ENCODE data around the gene GFRA1.

The GFRA1 gene

GRCh38 chr10:116110736-116111135, 162.3 kb downstream of the GFRA1 start:
- H3K4me1 Mint-ChIP-seq (ENCODE audit: low read depth in 2 of 2), result no peaks in the 10 kb centered on the region
- H3K36me3 Mint-ChIP-seq (ENCODE audit: insufficient read depth), result no peaks in the 10 kb centered on the region
- no peaks in the 10 kb centered on the region for H3K27me3 Mint-ChIP-seq
- no peak overlapping the region for H3K27ac Mint-ChIP-seq
- DNase-seq (no peak), ATAC-seq (replicated peaks) (no peak)
- H3K4me3 Mint-ChIP-seq, result no peak overlapping the region
- H3K9me3 Mint-ChIP-seq, result peaks cover 6 to 8% of the 10 kb centered on the region in 2 donors

GRCh38 chr10:116109881-116110280, 163.1 kb downstream of the GFRA1 start:
- Mint-ChIP-seq H3K27ac (no peak overlapping the region), H3K27me3 (no peaks in the 10 kb centered on the region), H3K9me3 (peaks cover 4 to 13% of the 10 kb centered on the region in 2 donors), H3K4me1 (ENCODE audit: low read depth in 2 of 2) (no peaks in the 10 kb centered on the region), H3K4me3 (no peak overlapping the region), H3K36me3 (ENCODE audit: insufficient read depth) (no peaks in the 10 kb centered on the region)
- ATAC-seq (replicated peaks) (no peak), DNase-seq (no peak)

- ATAC-seq (replicated peaks) (no peak), DNase-seq (no peak)
- Mint-ChIP-seq H3K27ac (no peak overlapping the region), H3K4me1 (ENCODE audit: low read depth in 2 of 2) (no peaks in the 10 kb centered on the region), H3K36me3 (ENCODE audit: insufficient read depth) (no peaks in the 10 kb centered on the region), H3K4me3 (no peak overlapping the region), H3K27me3 (no peaks in the 10 kb centered on the region), H3K9me3 (peaks cover 4 to 13% of the 10 kb centered on the region in 2 donors)
These were observed 163.5 kb downstream of the GFRA1 start for GRCh38 chr10:116109481-116109880.

- Mint-ChIP-seq H3K9me3 (peaks cover 4 to 13% of the 10 kb centered on the region in 2 donors), H3K27me3 (no peaks in the 10 kb centered on the region), H3K4me1 (ENCODE audit: low read depth in 2 of 2) (no peaks in the 10 kb centered on the region), H3K4me3 (no peak overlapping the region), H3K27ac (no peak overlapping the region), H3K36me3 (ENCODE audit: insufficient read depth) (no peaks in the 10 kb centered on the region)
- ATAC-seq (replicated peaks), result no peak
- no peak for DNase-seq
These were observed 164.9 kb downstream of the GFRA1 start for GRCh38 chr10:116108095-116108494.

- DNase-seq (no peak), ATAC-seq (replicated peaks) (no peak)
- Mint-ChIP-seq H3K9me3 (peaks cover 4 to 13% of the 10 kb centered on the region in 2 donors), H3K4me1 (ENCODE audit: low read depth in 2 of 2) (no peaks in the 10 kb centered on the region), H3K36me3 (ENCODE audit: insufficient read depth) (no peaks in the 10 kb centered on the region), H3K27me3 (no peaks in the 10 kb centered on the region), H3K27ac (no peak overlapping the region), H3K4me3 (no peak overlapping the region)
These were observed 166.4 kb downstream of the GFRA1 start for GRCh38 chr10:116106611-116107010.

- no peak for ATAC-seq (replicated peaks)
- no peaks in the 10 kb centered on the region for H3K27me3 Mint-ChIP-seq
- H3K9me3 Mint-ChIP-seq, result peaks cover 6 to 21% of the 10 kb centered on the region in 2 donors
- no peak overlapping the region for H3K27ac Mint-ChIP-seq
- DNase-seq, result no peak
- no peak overlapping the region for H3K4me3 Mint-ChIP-seq
- no peaks in the 10 kb centered on the region for H3K4me1 Mint-ChIP-seq (ENCODE audit: low read depth in 2 of 2)
- no peaks in the 10 kb centered on the region for H3K36me3 Mint-ChIP-seq (ENCODE audit: insufficient read depth)
These were observed 167.7 kb downstream of the GFRA1 start for GRCh38 chr10:116105264-116105663.

GRCh38 chr10:116104210-116104932, 168.6 kb downstream of the GFRA1 start:
- ATAC-seq (replicated peaks) (no peak), DNase-seq (no peak)
- H3K27ac Mint-ChIP-seq, result no peak overlapping the region
- H3K36me3 Mint-ChIP-seq (ENCODE audit: insufficient read depth), result no peaks in the 10 kb centered on the region
- no peaks in the 10 kb centered on the region for H3K4me1 Mint-ChIP-seq (ENCODE audit: low read depth in 2 of 2)
- H3K9me3 Mint-ChIP-seq, result peaks cover 6 to 24% of the 10 kb centered on the region in 2 donors
- no peak overlapping the region for H3K4me3 Mint-ChIP-seq
- H3K27me3 Mint-ChIP-seq, result no peaks in the 10 kb centered on the region

- Mint-ChIP-seq H3K4me1 (ENCODE audit: low read depth in 2 of 2) (no peaks in the 10 kb centered on the region), H3K27me3 (no peaks in the 10 kb centered on the region), H3K9me3 (peaks cover 6 to 22% of the 10 kb centered on the region in 2 donors), H3K36me3 (ENCODE audit: insufficient read depth) (no peaks in the 10 kb centered on the region), H3K4me3 (no peak overlapping the region), H3K27ac (no peak overlapping the region)
- ATAC-seq (replicated peaks) (no peak), DNase-seq (no peak)
These were observed 169.3 kb downstream of the GFRA1 start for GRCh38 chr10:116103668-116104067.

GRCh38 chr10:116101616-116102315, 171.2 kb downstream of the GFRA1 start:
- Mint-ChIP-seq H3K9me3 (peaks cover 3 to 17% of the 10 kb centered on the region in 2 donors), H3K36me3 (ENCODE audit: insufficient read depth) (no peaks in the 10 kb centered on the region), H3K27me3 (no peaks in the 10 kb centered on the region), H3K27ac (no peak overlapping the region), H3K4me3 (no peak overlapping the region), H3K4me1 (ENCODE audit: low read depth in 2 of 2) (no peaks in the 10 kb centered on the region)
- DNase-seq, result no peak
- no peak for ATAC-seq (replicated peaks)

GRCh38 chr10:116100984-116101383, 172.0 kb downstream of the GFRA1 start:
- H3K4me1 Mint-ChIP-seq (ENCODE audit: low read depth in 2 of 2), result no peaks in the 10 kb centered on the region
- no peaks in the 10 kb centered on the region for H3K27me3 Mint-ChIP-seq
- peaks cover 3 to 24% of the 10 kb centered on the region in 2 donors for H3K9me3 Mint-ChIP-seq
- H3K4me3 Mint-ChIP-seq, result no peak overlapping the region
- ATAC-seq (replicated peaks), result no peak
- H3K27ac Mint-ChIP-seq, result no peak overlapping the region
- no peak for DNase-seq
- H3K36me3 Mint-ChIP-seq (ENCODE audit: insufficient read depth), result no peaks in the 10 kb centered on the region

- no peaks in the 10 kb centered on the region for H3K27me3 Mint-ChIP-seq
- no peaks in the 10 kb centered on the region for H3K36me3 Mint-ChIP-seq (ENCODE audit: insufficient read depth)
- no peak overlapping the region for H3K27ac Mint-ChIP-seq
- no peaks in the 10 kb centered on the region for H3K4me1 Mint-ChIP-seq (ENCODE audit: low read depth in 2 of 2)
- no peak for DNase-seq
- H3K4me3 Mint-ChIP-seq, result no peak overlapping the region
- H3K9me3 Mint-ChIP-seq, result peaks cover 3 to 19% of the 10 kb centered on the region in 2 donors
- no peak for ATAC-seq (replicated peaks)
These were observed 174.0 kb downstream of the GFRA1 start for GRCh38 chr10:116099023-116099420.

- no peaks in the 10 kb centered on the region for H3K4me1 Mint-ChIP-seq (ENCODE audit: low read depth in 2 of 2)
- H3K4me3 Mint-ChIP-seq, result no peak overlapping the region
- ATAC-seq (replicated peaks) (no peak), DNase-seq (no peak)
- no peak overlapping the region for H3K27ac Mint-ChIP-seq
- H3K36me3 Mint-ChIP-seq (ENCODE audit: insufficient read depth), result no peaks in the 10 kb centered on the region
- peaks cover 3 to 19% of the 10 kb centered on the region in 2 donors for H3K9me3 Mint-ChIP-seq
- H3K27me3 Mint-ChIP-seq, result no peaks in the 10 kb centered on the region
These were observed 174.5 kb downstream of the GFRA1 start for GRCh38 chr10:116098411-116099022.

- no peaks in the 10 kb centered on the region for H3K36me3 Mint-ChIP-seq (ENCODE audit: insufficient read depth)
- ATAC-seq (replicated peaks) (no peak), DNase-seq (no peak)
- H3K27ac Mint-ChIP-seq, result no peak overlapping the region
- peaks cover 3 to 19% of the 10 kb centered on the region in 2 donors for H3K9me3 Mint-ChIP-seq
- no peaks in the 10 kb centered on the region for H3K4me1 Mint-ChIP-seq (ENCODE audit: low read depth in 2 of 2)
- no peaks in the 10 kb centered on the region for H3K27me3 Mint-ChIP-seq
- H3K4me3 Mint-ChIP-seq, result no peak overlapping the region
These were observed 175.7 kb downstream of the GFRA1 start for GRCh38 chr10:116097239-116097784.

Data from effector memory CD8-positive, alpha-beta T cell (primary cell).